ENCODE data around the gene KLC1.

KLC1 gene

DNA sequence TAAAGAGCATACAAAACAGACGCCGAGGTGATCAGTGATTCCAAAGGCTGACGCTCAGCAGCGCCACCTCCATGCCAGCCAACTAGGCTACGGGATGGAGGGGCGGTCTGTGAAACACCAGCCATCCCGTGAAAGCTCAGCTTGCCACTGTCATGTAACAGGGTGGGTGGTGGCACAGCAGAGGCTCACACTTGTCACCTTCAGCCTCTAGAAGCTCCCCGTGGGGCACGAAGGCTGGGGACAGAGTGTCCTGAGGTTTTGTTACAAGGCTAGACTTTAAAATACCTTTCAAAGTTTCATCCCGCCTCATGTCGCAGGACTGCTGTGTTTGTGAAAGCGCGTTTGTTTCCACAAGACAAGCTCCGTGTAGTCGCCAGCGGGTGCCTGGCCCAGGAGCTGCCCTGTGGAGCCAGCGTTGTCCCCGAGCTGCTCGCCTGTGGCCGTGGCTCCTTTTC, 65.6 kb downstream of the KLC1 start:
- Mint-ChIP-seq H3K27me3 (ENCODE audit: low read depth) (no peaks in the 10 kb centered on the region), H3K4me3 (no peak overlapping the region), H3K27ac (no peak overlapping the region), H3K4me1 (peaks cover 25% of the 10 kb centered on the region), H3K36me3 (ENCODE audit: low read depth) (peaks cover 11% of the 10 kb centered on the region), H3K9me3 (no peaks in the 10 kb centered on the region)
- TF ChIP-seq, protein P1, sequence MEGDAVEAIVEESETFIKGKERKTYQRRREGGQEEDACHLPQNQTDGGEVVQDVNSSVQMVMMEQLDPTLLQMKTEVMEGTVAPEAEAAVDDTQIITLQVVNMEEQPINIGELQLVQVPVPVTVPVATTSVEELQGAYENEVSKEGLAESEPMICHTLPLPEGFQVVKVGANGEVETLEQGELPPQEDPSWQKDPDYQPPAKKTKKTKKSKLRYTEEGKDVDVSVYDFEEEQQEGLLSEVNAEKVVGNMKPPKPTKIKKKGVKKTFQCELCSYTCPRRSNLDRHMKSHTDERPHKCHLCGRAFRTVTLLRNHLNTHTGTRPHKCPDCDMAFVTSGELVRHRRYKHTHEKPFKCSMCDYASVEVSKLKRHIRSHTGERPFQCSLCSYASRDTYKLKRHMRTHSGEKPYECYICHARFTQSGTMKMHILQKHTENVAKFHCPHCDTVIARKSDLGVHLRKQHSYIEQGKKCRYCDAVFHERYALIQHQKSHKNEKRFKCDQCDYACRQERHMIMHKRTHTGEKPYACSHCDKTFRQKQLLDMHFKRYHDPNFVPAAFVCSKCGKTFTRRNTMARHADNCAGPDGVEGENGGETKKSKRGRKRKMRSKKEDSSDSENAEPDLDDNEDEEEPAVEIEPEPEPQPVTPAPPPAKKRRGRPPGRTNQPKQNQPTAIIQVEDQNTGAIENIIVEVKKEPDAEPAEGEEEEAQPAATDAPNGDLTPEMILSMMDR (IDR thresholded peaks at IDR 0.05; ENCODE audit: unreplicated experiment in 3 of 3) = no peak

DNA sequence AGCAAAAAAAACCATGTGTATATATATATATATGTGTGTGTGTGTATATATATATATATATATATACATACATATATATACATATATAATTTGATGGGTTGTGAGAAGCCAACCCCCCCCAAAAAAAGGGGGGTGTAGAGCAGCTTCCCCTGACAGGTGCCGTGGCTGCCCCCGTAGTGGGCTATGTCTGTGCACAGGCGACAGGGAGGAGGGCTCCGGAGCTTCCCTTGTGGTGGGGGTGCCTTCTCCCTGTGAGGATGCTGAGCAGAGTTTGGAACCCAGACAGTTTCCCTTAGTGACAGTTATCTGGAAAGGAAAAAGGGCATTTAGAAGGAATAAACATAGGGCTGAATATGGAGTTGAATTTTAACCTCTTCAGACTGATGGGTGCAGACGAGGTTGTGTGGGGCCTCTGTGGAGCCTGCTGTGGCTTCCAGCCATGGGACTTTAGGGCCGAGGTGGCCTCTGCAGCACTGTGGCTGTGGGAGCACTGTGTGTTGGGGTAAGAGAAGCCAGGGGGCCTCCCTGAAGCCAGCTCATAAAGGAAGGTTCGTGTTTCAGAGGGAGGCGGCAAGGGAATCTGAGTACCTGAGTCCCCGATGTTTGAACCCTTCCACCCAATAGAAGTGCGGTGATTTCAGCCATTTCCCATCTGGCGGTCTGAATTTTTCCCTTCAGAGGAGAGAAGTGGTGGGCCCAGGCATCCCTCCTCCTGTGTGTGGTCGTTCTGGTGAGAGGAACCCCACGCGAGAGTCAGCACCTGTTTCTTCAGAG, 66.5 kb downstream of the KLC1 start:
- H3K27me3 Mint-ChIP-seq (ENCODE audit: low read depth) = no peaks in the 10 kb centered on the region
- no peaks in the 10 kb centered on the region for H3K9me3 Mint-ChIP-seq
- H3K36me3 Mint-ChIP-seq (ENCODE audit: low read depth) = peaks cover 4% of the 10 kb centered on the region
- H3K4me1 Mint-ChIP-seq = peaks cover 25% of the 10 kb centered on the region
- H3K4me3 Mint-ChIP-seq = peak overlapping the region; percentile 18 to 63 (median 45)
- TF ChIP-seq, protein P1 (IDR thresholded peaks at IDR 0.05; ENCODE audit: unreplicated experiment in 3 of 3) = no peak
- H3K27ac Mint-ChIP-seq = peak overlapping the region; percentile 91 to 95 (median 92)

DNA sequence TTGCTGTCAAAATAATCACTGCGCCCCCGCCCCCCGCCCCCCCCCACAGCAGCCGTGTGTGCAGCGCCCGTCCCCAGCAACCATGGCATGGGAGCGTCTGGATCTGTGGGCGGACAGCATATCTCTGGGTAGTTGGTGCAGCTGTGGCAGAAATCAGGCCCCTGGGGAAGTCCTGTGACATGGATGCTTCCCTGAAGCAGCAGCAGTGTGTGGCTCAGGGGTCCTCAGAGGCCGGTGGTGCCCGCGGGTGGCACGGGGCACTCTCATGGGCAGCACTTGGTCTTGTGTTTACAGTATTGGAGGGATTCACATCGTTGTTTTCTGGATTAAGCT, 67.0 kb downstream of the KLC1 start:
- peak overlapping the region; percentile 91 to 95 (median 92) for H3K27ac Mint-ChIP-seq
- TF ChIP-seq, protein P1 (IDR thresholded peaks at IDR 0.05; ENCODE audit: unreplicated experiment in 3 of 3) = no peak
- peaks cover 4% of the 10 kb centered on the region for H3K36me3 Mint-ChIP-seq (ENCODE audit: low read depth)
- H3K9me3 Mint-ChIP-seq = no peaks in the 10 kb centered on the region
- peaks cover 25% of the 10 kb centered on the region for H3K4me1 Mint-ChIP-seq
- no peaks in the 10 kb centered on the region for H3K27me3 Mint-ChIP-seq (ENCODE audit: low read depth)
- peak overlapping the region in 2 of 3 experiments; percentile 22 to 63 for H3K4me3 Mint-ChIP-seq

DNA sequence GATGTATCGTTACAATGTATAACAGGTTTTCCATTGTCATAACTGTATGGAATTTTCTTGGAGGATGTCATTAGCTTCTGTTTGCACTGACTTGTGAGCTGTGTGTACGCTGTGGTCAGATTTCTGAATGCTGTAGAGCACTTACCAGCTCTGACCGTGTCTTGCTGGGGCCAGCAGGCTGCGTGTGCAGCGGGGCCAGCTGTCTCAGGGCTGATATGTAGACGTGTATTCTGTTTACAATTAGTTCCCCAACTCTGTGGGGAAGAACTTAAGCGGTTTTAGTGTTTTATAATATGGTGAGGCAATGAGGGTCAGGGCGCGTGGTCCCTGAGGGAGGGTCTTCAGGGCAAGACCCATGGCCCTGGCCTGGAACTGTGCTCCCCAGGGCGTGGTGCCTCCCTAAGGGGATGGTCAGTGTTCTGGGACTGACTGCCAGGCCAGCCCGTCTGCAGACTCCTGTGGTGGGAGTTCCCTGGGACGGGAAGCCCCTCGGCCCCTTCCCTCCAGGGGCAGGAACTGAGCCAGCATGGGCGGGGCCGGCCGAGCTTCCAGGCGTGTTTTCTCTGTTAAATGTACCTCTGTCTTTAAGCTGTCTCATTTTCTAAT, 67.6 kb downstream of the KLC1 start:
- Mint-ChIP-seq H3K9me3 (no peaks in the 10 kb centered on the region), H3K27me3 (ENCODE audit: low read depth) (no peaks in the 10 kb centered on the region), H3K4me3 (peak overlapping the region in 2 of 3 experiments; percentile 63 to 67), H3K4me1 (peaks cover 25% of the 10 kb centered on the region), H3K36me3 (ENCODE audit: low read depth) (peaks cover 4% of the 10 kb centered on the region), H3K27ac (peak overlapping the region; percentile 91 to 95 (median 92))
- TF ChIP-seq, protein P1 (IDR thresholded peaks at IDR 0.05; ENCODE audit: unreplicated experiment in 3 of 3) = no peak

DNA sequence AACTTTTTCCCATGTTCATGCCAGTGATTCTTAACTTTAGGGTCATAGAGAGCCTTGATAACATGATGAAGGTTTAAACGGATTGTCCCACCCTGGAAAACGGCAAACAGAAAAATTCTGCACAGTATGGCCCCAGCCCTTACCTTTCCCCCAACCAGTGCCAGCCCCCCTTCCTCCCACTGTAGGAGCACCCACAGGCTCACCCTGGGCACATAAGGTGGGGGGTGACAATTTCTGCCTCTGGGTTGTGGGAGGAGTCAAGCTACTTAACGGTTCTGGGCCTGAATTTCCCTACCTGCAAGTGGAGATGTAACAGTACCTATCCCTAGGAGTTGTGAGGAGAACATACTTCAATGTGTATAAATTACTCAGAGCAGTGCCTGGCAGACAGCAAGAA, 68.2 kb downstream of the KLC1 start:
- peaks cover 25% of the 10 kb centered on the region for H3K4me1 Mint-ChIP-seq
- no peaks in the 10 kb centered on the region for H3K27me3 Mint-ChIP-seq (ENCODE audit: low read depth)
- H3K36me3 Mint-ChIP-seq (ENCODE audit: low read depth) = peaks cover 8% of the 10 kb centered on the region
- peak overlapping the region in 1 of 3 experiments; percentile 63 for H3K4me3 Mint-ChIP-seq
- TF ChIP-seq, protein P1 (IDR thresholded peaks at IDR 0.05; ENCODE audit: unreplicated experiment in 3 of 3) = no peak
- H3K27ac Mint-ChIP-seq = peak overlapping the region; percentile 91 to 95 (median 92)
- no peaks in the 10 kb centered on the region for H3K9me3 Mint-ChIP-seq

Data from nephron (organoid).